Skeletal muscle satellite cell (primary cell): ENCODE results near the gene PLCB4.
A peak's percentile ranks its signal among the peaks of the same experiment; 100 is the strongest.

Source experiments
- H3K27me3 ChIP-seq: 2 replicates; pipeline ENCODE4 v1.7.0; 2013; ENCODE audit warnings: low read length; ENCODE audit not compliant: control insufficient read depth, insufficient read depth
- H3K36me3 ChIP-seq: 2 replicates; pipeline ENCODE4 v1.7.0; 2013; ENCODE audit warnings: mild to moderate bottlenecking, control low read depth, low read length; ENCODE audit not compliant: insufficient read depth
- H3K4me1 ChIP-seq: 2 replicates; pipeline ENCODE4 v1.7.0; 2013; ENCODE audit warnings: low read length; ENCODE audit not compliant: control insufficient read depth, insufficient read depth
- H3K4me2 ChIP-seq: 2 replicates; pipeline ENCODE4 v1.7.0; 2013; ENCODE audit warnings: mild to moderate bottlenecking, low read length
- H3K4me3 ChIP-seq: 2 replicates; pipeline ENCODE4 v1.7.0; 2013; ENCODE audit warnings: low read length
- H3K9ac ChIP-seq: 2 replicates; pipeline ENCODE4 v1.7.0; 2013; ENCODE audit warnings: mild to moderate bottlenecking, low read depth, low read length, moderate library complexity
- H3K9me3 ChIP-seq: replicated peaks from 2 replicates; pipeline ENCODE4 v1.7.0; 2013; ENCODE audit warnings: mild to moderate bottlenecking, control low read depth, low read length

Gene PLCB4

GRCh38 chr20:9062066-9062465 is 6.8 kb upstream of the PLCB4 start:
- H3K9me3 ChIP-seq: no peaks in the 10 kb centered on the region
- no peak overlapping the region for H3K4me3 ChIP-seq
- H3K9ac ChIP-seq: no peak overlapping the region
- H3K27me3 ChIP-seq: no peaks in the 10 kb centered on the region
- peaks cover 8% of the 10 kb centered on the region for H3K4me1 ChIP-seq
- no peak overlapping the region for H3K4me2 ChIP-seq
- H3K36me3 ChIP-seq: no peaks in the 10 kb centered on the region

- Histone ChIP-seq H3K36me3 (no peaks in the 10 kb centered on the region), H3K4me1 (no peaks in the 10 kb centered on the region), H3K9ac (no peak overlapping the region), H3K4me3 (no peak overlapping the region), H3K9me3 (no peaks in the 10 kb centered on the region), H3K27me3 (no peaks in the 10 kb centered on the region), H3K4me2 (no peak overlapping the region)
Observed at GRCh38 chr20:9066191-9066590, 2.7 kb upstream of the PLCB4 start.

- Histone ChIP-seq H3K27me3 (no peaks in the 10 kb centered on the region), H3K9ac (peak overlapping the region; percentile 94), H3K4me2 (peak overlapping the region; percentile 96), H3K9me3 (no peaks in the 10 kb centered on the region), H3K4me1 (peaks cover 9% of the 10 kb centered on the region), H3K36me3 (no peaks in the 10 kb centered on the region), H3K4me3 (peak overlapping the region; percentile 96)
Observed at GRCh38 chr20:9068233-9068801, 570 bp upstream of the PLCB4 start.

DNA sequence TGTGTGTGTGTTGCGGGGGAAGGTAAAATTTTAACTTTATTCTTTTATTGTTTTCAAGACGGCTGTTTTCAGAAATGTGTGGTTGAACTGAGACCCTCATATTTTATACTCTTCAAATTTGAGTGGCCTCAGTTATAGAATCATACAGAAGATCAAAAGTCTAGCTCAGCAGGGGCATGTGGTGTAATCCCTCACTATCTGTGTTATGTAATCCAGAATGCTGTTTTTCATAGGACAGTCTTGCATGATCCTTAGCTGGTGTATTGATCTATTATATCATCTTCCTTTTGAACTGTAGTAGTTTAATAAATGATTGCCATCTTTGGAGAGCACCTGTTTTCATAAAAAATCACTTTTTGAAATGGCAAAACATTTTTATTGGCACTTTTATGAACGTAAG is 1.4 kb downstream of the PLCB4 start:
- Histone ChIP-seq H3K4me2 (peak overlapping the region; percentile 96), H3K27me3 (no peaks in the 10 kb centered on the region), H3K9ac (peak overlapping the region; percentile 94), H3K4me1 (peaks cover 9% of the 10 kb centered on the region), H3K9me3 (no peaks in the 10 kb centered on the region), H3K36me3 (no peaks in the 10 kb centered on the region), H3K4me3 (peak overlapping the region; percentile 96)

DNA sequence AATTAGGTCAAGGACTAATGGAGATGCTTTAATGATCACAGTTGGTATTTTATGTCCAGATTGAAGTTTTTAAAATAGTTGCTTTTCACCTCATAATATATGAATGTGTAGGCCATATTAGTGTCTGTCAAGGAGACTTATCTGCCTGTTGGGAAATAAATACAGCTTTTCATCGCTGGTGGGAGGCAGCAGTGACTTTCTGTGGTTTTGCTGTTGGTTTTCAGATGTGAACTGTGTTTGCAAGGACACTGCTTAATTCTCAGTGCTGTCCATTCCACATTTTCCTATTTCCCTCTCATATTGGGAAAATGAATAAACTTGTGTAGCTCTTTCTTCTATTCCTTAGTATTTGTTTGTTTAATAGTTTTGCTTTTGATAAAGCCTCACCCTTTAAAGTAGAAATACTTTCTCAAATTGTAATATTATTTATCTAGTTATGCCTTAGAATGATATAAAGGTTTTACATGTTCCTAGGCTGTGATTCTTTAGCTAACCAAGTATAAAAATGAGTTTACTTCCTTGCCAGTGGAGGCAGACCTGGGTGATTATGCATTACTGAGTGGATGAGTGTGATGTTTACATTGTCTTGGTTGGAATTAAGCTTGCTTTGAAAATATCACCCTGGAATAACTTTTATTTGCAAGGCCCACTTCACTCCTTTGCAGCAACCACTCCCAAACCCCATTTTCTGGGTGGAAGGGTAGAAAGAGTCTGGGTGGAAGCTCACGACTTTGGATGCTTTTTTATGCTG is 3.3 kb downstream of the PLCB4 start:
- peak overlapping the region; percentile 94 for H3K9ac ChIP-seq
- H3K36me3 ChIP-seq: no peaks in the 10 kb centered on the region
- peaks cover 9% of the 10 kb centered on the region for H3K4me1 ChIP-seq
- peak overlapping the region; percentile 96 for H3K4me2 ChIP-seq
- peak overlapping the region; percentile 47 for H3K4me3 ChIP-seq
- no peaks in the 10 kb centered on the region for H3K9me3 ChIP-seq
- no peaks in the 10 kb centered on the region for H3K27me3 ChIP-seq

GRCh38 chr20:9072861-9073500 is 4.1 kb downstream of the PLCB4 start:
- Histone ChIP-seq H3K36me3 (no peaks in the 10 kb centered on the region), H3K27me3 (no peaks in the 10 kb centered on the region), H3K4me2 (peak overlapping the region; percentile 96), H3K9ac (peak overlapping the region; percentile 94), H3K9me3 (no peaks in the 10 kb centered on the region), H3K4me1 (peaks cover 9% of the 10 kb centered on the region), H3K4me3 (peak overlapping the region; percentile 47)

DNA sequence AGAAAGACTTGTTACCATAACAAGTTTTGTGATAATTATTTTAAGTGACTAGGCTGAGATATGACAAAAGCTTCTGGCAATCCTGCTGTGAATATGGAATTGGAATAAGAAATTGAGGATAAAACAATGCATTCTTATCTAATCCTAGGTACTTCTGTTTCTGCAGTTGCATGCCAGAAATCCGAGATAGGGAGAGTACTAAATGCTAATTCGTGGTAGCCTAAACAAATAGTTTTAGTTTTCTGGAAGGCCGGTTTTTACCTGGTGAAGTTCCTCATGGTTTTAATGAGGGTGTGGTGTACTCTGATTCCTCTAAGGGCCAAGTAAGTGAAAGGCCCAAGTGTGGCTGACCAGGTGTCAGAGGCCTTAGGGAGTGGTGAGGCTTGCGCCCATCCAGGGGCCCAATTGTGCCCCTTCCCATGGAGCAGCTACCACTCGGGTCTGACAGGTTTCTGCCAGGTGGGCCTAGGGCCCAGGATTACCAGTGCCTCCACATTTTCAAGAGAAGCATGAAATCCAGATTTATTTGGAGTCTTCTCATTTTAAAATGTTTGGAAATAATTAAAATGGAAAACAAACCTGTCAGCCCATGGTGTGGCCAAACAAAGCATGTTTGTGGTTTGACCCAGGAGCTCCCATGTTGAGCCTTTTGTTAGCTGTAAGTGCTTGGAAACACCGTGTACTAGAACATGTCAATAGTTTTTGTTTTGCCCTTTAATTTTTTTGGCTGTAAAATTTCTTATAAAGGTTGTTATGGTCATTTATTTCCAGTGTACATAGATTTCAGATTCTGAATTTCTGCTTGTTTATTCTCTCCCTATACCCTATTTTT is 6.6 kb downstream of the PLCB4 start:
- Histone ChIP-seq H3K4me2 (no peak overlapping the region), H3K36me3 (no peaks in the 10 kb centered on the region), H3K9me3 (no peaks in the 10 kb centered on the region), H3K9ac (no peak overlapping the region), H3K4me1 (peaks cover 9% of the 10 kb centered on the region), H3K27me3 (no peaks in the 10 kb centered on the region), H3K4me3 (no peak overlapping the region)

DNA sequence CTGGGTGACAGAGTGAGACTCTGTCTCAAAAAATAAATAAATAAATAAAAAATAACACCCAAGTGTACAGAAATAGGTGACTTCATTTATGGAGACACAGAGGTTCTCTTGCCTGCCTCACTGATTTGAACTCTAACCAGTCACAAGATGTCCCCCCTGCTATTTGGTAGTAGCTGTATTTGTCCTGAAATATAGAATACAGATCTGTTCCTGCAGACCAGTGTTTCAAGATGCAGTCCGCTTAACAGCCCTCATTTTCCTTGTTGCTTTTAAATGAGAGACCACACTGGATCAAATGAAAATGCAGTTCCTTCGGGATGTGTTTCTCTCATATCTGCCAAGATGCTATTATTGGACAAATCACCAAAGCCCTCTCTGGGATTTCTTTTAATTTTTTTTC is 7.6 kb downstream of the PLCB4 start:
- H3K36me3 ChIP-seq: no peaks in the 10 kb centered on the region

GRCh38 chr20:9078826-9079731 is 10.2 kb downstream of the PLCB4 start:
- no peaks in the 10 kb centered on the region for H3K36me3 ChIP-seq
- no peak overlapping the region for H3K4me3 ChIP-seq
- H3K27me3 ChIP-seq: no peaks in the 10 kb centered on the region
- H3K9ac ChIP-seq: no peak overlapping the region
- H3K4me2 ChIP-seq: no peak overlapping the region
- H3K9me3 ChIP-seq: no peaks in the 10 kb centered on the region
- no peaks in the 10 kb centered on the region for H3K4me1 ChIP-seq

More for the DNA sequence above, 7.6 kb downstream of the PLCB4 start:
- no peak overlapping the region for H3K4me2 ChIP-seq
- H3K9ac ChIP-seq: no peak overlapping the region
- H3K4me1 ChIP-seq: peaks cover 9% of the 10 kb centered on the region
- H3K27me3 ChIP-seq: no peaks in the 10 kb centered on the region
- no peaks in the 10 kb centered on the region for H3K9me3 ChIP-seq
- H3K4me3 ChIP-seq: no peak overlapping the region

GRCh38 chr20:9081423-9081966 is 12.6 kb downstream of the PLCB4 start:
- no peaks in the 10 kb centered on the region for H3K36me3 ChIP-seq

More at GRCh38 chr20:9081423-9081966, 12.6 kb downstream of the PLCB4 start:
- H3K27me3 ChIP-seq: no peaks in the 10 kb centered on the region
- no peak overlapping the region for H3K4me3 ChIP-seq
- H3K4me2 ChIP-seq: no peak overlapping the region
- H3K9ac ChIP-seq: no peak overlapping the region
- H3K4me1 ChIP-seq: no peaks in the 10 kb centered on the region
- H3K9me3 ChIP-seq: no peaks in the 10 kb centered on the region
